MM.1S (cell line): ENCODE measurements around the gene FXYD2.

Source experiments
- DNase-seq: peaks from one replicate; pipeline ENCODE4 v3.0.0-alpha.2; 2015
- H2AFZ ChIP-seq: fragments of 300-600 bp; sonication (generic); 2 replicates; pipeline ENCODE4 v1.6.0; 2016; ENCODE audit warnings: antibody characterized with exemption, low read length
- H3F3A ChIP-seq: fragments of 300-600 bp; sonication (generic); 2 replicates; pipeline ENCODE4 v1.6.1; 2016; ENCODE audit warnings: mild to moderate bottlenecking, antibody characterized with exemption, low read length, moderate library complexity, mixed read lengths; ENCODE audit not compliant: insufficient read depth
- H3K27ac ChIP-seq: fragments of 300-600 bp; sonication (generic); 2 replicates; pipeline ENCODE4 v1.5.1; 2016; ENCODE audit warnings: mild to moderate bottlenecking, low read length
- H3K27me3 ChIP-seq: fragments of 300-600 bp; sonication (generic); replicated peaks from 2 replicates; pipeline ENCODE4 v1.6.0; 2016; ENCODE audit warnings: low read length; ENCODE audit not compliant: insufficient read depth
- H3K36me3 ChIP-seq: fragments of 300-600 bp; sonication (generic); replicated peaks from 2 replicates; pipeline ENCODE4 v1.6.1; 2016; ENCODE audit warnings: mild to moderate bottlenecking, low read length, mixed read lengths; ENCODE audit not compliant: insufficient read depth
- H3K4me1 ChIP-seq: fragments of 300-600 bp; sonication (generic); 2 replicates; pipeline ENCODE4 v1.6.1; 2016; ENCODE audit warnings: low read length, mixed read lengths
- H3K4me2 ChIP-seq: fragments of 300-600 bp; sonication (generic); 2 replicates; pipeline ENCODE4 v1.6.0; 2016; ENCODE audit warnings: low read depth, low read length
- H3K4me3 ChIP-seq: fragments of 300-600 bp; sonication (generic); 2 replicates; pipeline ENCODE4 v1.5.1; 2016; ENCODE audit warnings: low read length, mixed read lengths
- H3K79me2 ChIP-seq: fragments of 300-600 bp; sonication (generic); 2 replicates; pipeline ENCODE4 v1.6.1; 2016; ENCODE audit warnings: mixed run types, low read length, mixed read lengths
- H3K9ac ChIP-seq: fragments of 300-600 bp; sonication (generic); 2 replicates; pipeline ENCODE4 v1.6.1; 2016; ENCODE audit warnings: low read length, mixed read lengths
- H3K9me2 ChIP-seq: fragments of 300-600 bp; sonication (generic); replicated peaks from 2 replicates; pipeline ENCODE4 v1.6.1; 2016; ENCODE audit warnings: mild to moderate bottlenecking, low read length, mixed read lengths; ENCODE audit not compliant: insufficient read depth
- H3K9me3 ChIP-seq: fragments of 300-600 bp; sonication (generic); replicated peaks from 2 replicates; pipeline ENCODE4 v1.6.1; 2016; ENCODE audit warnings: mild to moderate bottlenecking, low read length, mixed read lengths; ENCODE audit not compliant: insufficient read depth
- H4K20me1 ChIP-seq: fragments of 300-600 bp; sonication (generic); 2 replicates; pipeline ENCODE4 v1.6.1; 2016; ENCODE audit warnings: mild to moderate bottlenecking, low read length, moderate library complexity, mixed read lengths; ENCODE audit not compliant: insufficient read depth
- EZH2 ChIP-seq: fragments of 300-600 bp; sonication (generic); optimal IDR thresholded peaks from 2 replicates; pipeline ENCODE3; 2017; ENCODE audit warnings: low read depth, mild to moderate bottlenecking, antibody characterized with exemption, low read length, mixed read lengths
- EZH2phosphoT487 ChIP-seq: fragments of 300-600 bp; sonication (generic); IDR thresholded peaks from 2 replicates; pipeline ENCODE4 v1.6.1; 2018; ENCODE audit warnings: antibody characterized with exemption, low read length
- TF ChIP-seq, protein P1 (sequence below): fragments of 300-600 bp; sonication (generic); IDR thresholded peaks from 2 replicates; pipeline ENCODE4 v1.5.1; 2016; ENCODE audit warnings: antibody characterized with exemption, low read length, mixed read lengths

Gene FXYD2

GRCh38 chr11:117789241-117789640 is 35.3 kb downstream of the FXYD2 start:
- Histone ChIP-seq H3K27ac (no peak overlapping the region), H3K36me3 (no peaks in the 10 kb centered on the region), H3K4me1 (no peaks in the 10 kb centered on the region), H3K9me3 (no peaks in the 10 kb centered on the region), H3K4me2 (no peak overlapping the region), H3K4me3 (no peak overlapping the region), H3F3A (no peaks in the 10 kb centered on the region), H3K79me2 (no peaks in the 10 kb centered on the region), H3K27me3 (peaks cover 62% of the 10 kb centered on the region), H4K20me1 (no peaks in the 10 kb centered on the region), H3K9ac (no peak overlapping the region), H3K9me2 (no peaks in the 10 kb centered on the region), H2AFZ (no peak overlapping the region)
- TF ChIP-seq EZH2 (no peak), EZH2phosphoT487 (no peak)
- TF ChIP-seq, protein P1, sequence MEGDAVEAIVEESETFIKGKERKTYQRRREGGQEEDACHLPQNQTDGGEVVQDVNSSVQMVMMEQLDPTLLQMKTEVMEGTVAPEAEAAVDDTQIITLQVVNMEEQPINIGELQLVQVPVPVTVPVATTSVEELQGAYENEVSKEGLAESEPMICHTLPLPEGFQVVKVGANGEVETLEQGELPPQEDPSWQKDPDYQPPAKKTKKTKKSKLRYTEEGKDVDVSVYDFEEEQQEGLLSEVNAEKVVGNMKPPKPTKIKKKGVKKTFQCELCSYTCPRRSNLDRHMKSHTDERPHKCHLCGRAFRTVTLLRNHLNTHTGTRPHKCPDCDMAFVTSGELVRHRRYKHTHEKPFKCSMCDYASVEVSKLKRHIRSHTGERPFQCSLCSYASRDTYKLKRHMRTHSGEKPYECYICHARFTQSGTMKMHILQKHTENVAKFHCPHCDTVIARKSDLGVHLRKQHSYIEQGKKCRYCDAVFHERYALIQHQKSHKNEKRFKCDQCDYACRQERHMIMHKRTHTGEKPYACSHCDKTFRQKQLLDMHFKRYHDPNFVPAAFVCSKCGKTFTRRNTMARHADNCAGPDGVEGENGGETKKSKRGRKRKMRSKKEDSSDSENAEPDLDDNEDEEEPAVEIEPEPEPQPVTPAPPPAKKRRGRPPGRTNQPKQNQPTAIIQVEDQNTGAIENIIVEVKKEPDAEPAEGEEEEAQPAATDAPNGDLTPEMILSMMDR: no peak
- no peak for DNase-seq

- no peak overlapping the region for H3K4me2 ChIP-seq
- H3K9me2 ChIP-seq: no peaks in the 10 kb centered on the region
- H3F3A ChIP-seq: no peaks in the 10 kb centered on the region
- H3K27ac ChIP-seq: no peak overlapping the region
- no peaks in the 10 kb centered on the region for H3K79me2 ChIP-seq
- H3K9me3 ChIP-seq: no peaks in the 10 kb centered on the region
- H2AFZ ChIP-seq: no peak overlapping the region
- no peak for DNase-seq
- no peaks in the 10 kb centered on the region for H3K36me3 ChIP-seq
- H3K4me1 ChIP-seq: no peaks in the 10 kb centered on the region
- no peak overlapping the region for H3K4me3 ChIP-seq
- TF ChIP-seq, protein P1: no peak
- no peak for TF ChIP-seq EZH2
- TF ChIP-seq EZH2phosphoT487: no peak
- H3K9ac ChIP-seq: no peak overlapping the region
- no peaks in the 10 kb centered on the region for H4K20me1 ChIP-seq
- H3K27me3 ChIP-seq: peaks cover 74% of the 10 kb centered on the region
Observed at GRCh38 chr11:117786135-117786870, 38.2 kb downstream of the FXYD2 start.

DNA sequence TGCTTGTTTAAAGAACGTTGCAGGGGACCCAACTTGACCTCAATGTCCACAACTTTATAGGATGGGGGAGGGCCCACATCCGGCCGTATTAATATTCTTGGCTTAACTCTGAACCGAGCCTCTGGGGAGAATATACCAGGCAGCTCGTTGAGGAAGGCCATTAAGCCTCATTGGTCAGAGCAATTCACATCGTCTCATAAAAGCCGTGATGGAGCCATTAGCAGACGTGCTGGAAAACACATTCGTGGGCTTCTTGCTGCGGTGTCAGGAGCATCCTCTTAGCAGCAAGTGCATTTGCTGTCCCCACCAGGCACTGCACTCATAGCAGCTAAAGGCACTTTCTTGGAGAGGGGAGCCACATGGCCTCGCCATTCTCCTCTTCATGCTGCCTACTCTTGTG is 42.4 kb downstream of the FXYD2 start:
- Histone ChIP-seq H3K9me3 (no peaks in the 10 kb centered on the region), H3K79me2 (no peaks in the 10 kb centered on the region), H4K20me1 (no peaks in the 10 kb centered on the region), H3K4me3 (no peak overlapping the region), H3K4me1 (no peaks in the 10 kb centered on the region), H3K27me3 (peaks cover 98% of the 10 kb centered on the region), H3K27ac (no peak overlapping the region), H3K4me2 (no peak overlapping the region), H3F3A (no peaks in the 10 kb centered on the region), H2AFZ (no peak overlapping the region), H3K36me3 (no peaks in the 10 kb centered on the region), H3K9ac (no peak overlapping the region), H3K9me2 (no peaks in the 10 kb centered on the region)
- no peak for DNase-seq
- no peak for TF ChIP-seq EZH2phosphoT487
- TF ChIP-seq, protein P1: no peak
- no peak for TF ChIP-seq EZH2
